Cerebellar cortex (tissue), 1 donor: Measurements from ENCODE around the gene IQGAP2.
"Not testable (repeated sequence)": the region's sequence is repeated elsewhere in the genome, so short reads cannot be mapped to it uniquely, and the experiment has no call there.

Experiments
- DNase-seq: peaks from one replicate; pipeline ENCODE4 v3.0.0-alpha.2; 2015; ENCODE audit warnings: low spot score

Gene IQGAP2

DNA sequence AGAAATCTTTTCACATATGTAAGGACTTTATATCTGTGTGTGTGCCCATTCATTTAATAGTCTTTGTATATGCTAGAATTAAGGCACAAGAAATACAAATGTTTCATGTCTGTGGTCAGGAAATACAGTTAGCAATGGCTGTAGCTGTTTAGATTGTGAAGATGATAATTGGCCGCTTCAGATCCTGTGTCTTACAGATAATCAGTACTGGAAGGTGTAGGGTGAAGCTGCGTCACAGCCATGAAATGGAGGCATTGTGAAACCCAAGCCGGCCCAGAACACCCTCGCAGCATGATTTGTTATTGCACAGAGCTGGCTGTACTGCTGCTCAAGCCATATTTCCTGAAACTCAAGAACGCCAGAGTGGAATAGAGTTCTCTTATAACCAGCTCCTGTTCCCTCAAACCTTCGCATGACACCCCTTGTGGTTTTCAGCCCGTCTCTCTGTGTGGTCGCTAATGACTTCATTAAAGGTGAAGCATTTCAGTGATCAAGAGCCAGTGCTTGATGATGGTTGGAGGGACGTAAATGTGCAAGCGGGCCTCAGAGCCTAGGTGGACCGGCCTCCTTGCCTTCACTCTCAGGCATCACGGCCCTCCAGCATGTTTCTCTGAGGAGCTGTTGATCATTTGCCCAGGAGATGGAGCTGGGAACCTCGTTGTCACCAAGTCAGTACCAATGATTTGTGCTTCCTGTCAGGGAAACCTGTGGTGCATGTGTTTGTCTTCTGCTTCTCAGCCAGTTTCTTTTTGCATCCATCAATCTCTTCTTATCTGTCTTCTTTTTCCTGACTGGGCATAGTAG, 140.0 kb downstream of the IQGAP2 start:
- no peak for DNase-seq

DNA sequence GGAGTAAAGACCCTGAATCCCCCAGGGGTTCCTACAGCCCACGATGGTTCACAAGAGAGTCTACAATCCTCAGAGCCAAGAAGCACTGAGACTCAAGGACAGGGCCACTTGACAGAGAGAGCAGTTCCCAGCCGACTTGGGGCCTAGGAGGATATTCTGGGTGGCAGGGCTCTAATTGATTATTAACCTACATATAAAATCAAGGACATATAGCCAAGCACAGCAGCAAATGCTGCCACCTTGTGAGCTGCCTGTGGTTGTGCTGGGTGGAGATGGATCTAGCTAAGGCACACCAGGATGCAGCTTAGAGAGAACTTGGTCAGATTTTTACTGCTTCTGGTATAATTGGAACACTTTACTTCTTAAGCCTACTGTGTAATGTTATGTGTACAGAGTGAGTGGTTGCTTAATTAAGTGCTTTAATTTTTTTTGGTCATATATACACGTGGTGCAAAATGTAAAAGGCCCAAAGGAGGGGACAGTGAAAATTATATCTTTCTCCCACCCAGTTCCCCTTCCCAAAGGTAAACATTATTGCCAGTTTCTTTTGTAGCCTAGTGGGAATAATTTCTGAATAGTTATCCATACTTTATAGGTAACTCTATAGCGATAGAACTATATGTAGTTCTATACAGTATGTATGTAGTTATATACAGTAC, 141.3 kb downstream of the IQGAP2 start:
- peak; percentile 64 for DNase-seq

DNA sequence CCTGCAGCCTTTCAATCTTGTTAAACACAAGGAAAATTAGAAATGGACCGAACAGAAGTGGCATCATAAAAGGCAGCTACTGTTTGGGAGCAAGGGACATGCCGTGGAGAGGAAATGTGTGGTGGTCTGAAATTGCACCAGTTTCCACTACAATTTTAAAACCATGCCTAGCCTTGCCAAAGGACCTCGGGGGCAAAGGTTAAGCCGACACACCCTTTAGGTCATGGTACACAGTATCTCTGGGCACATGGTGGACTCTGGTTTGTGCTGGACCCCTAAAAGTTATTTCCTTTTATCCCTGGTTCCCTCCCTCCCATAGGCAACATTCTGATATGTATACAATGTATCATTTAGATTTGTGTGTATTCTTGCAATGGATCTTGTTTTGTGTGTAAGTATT, 142.1 kb downstream of the IQGAP2 start:
- DNase-seq, result no peak

DNA sequence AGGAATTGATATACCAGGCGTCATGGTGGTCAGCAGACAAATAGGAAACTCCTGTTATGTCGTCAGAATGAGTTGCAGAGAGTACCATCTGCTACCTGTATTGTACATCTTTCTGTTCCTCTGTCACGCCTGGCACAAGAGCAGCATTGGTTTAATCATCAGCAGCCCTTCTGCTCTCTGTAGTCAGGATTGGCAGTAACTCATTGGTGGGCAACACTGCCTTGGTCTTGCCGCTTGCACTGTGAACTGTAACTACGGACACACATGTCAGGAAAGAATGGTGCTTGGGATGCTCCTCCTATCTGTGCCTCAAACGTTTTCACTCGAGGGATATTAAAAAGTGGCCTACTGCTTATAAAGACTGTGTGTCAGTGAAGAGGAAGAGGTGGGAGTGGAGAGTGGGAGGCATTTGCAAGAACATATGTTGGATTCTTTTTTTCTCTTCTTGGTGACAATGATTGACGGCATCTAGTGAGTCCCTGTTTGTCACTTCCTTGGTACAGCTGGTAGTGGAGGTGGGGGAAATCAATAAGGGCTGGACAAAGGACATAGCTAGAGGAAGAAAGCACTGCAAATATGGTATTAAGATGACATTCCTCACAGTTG, 143.5 kb downstream of the IQGAP2 start:
- no peak for DNase-seq

DNA sequence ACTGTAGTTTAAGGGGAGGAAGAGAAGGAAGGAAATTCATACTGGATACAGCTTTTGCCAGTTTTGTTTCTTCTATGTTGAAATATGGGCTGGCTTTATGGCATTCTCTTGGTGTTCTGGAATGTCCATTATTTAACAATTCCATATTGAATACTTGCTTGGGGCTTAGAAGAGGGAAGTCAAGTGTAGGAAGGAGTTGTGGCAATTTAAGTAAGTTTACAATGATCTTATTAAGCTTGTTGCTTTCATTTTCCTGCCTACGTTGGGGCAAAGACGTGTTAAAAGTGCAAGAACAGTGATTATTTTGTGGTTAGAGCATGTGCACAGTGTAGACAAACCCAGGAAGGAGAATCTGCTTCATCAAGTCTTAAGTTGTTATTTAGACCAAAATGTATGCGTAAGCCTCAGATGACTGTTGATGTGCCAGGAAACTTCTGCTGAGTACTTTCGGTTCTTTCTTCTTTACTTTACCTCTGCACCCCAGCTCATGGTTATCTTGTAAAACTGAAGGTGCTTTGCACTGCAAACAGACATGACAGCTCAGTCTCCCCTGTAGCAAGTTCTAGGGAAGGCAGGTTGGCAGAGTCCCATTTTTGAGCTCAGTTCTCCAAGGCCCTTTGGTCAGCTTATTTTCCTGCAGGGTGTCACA, 144.3 kb downstream of the IQGAP2 start:
- no peak for DNase-seq

GRCh38 chr5:76547891-76548524, 144.9 kb downstream of the IQGAP2 start:
- DNase-seq, result no peak

DNA sequence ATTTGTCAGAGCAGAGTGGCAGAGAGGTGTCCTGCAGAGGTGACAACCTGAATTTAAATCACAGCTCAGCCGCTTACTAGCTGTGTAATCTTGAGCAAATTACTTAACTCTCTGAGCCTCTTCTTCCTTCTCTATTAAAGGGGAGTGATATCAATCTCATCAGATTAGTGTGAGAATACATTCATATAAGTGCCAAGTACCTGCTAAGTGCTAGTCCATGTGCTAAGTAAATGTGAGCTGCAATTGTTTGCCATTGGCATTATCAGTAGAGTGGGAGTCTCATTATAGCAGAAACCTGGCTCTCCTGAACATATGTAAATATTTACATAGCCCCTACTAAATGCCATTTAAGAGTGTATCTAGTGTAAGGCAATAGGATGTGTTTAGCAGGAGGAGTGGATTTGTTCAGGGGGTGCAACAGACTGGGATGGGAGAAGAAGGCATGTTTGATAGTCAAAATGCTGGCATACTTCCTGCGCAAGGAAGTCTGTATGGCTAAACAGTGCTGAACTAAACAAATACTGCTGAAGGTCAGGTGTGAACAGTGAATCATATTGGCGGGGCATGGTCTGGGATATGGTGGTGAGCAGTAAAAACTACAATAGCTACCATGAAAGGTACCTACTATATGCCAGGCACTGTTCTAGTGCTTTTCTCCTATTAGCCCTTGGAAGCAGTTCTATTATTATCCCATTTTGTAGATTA, 145.6 kb downstream of the IQGAP2 start:
- no peak for DNase-seq

DNA sequence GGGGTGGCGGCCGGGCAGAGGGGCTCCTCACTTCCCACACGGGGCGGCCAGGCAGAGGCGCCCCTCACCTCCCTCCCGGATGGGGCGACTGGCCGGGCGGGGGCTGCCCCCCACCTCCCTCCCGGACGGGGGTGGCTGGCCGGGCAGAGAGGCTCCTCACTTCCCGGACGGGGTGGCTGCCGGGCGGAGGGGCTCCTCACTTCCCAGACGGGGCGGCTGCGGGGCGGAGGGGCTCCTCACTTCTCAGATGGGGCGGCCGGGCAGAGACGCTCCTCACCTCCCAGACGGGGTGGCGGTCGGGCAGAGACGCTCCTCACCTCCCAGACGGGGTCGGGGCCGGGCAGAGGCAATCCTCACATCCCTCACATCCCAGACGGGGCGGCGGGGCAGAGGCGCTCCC, 147.8 kb downstream of the IQGAP2 start:
- DNase-seq, result not testable (repeated sequence)

- no peak for DNase-seq
These were observed 149.5 kb downstream of the IQGAP2 start for GRCh38 chr5:76552546-76552945.

DNA sequence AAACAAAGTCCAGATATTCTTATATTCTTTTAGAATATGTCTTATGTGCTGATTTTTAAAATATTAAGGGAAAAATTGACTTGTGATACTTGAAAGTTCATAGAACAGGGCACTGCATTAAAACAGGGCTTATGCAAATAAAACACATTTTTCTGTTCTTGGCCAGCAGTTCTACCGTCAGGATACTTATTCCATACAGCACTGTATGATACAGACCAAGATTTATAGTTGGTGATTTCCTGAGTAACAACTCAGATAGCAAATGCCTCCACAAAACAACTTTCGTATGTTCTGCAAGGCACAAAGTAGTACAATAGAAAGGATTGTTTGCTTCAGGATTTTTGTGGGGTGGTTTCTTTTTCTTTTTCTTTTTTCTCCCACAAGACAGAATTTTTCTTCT, 150.2 kb downstream of the IQGAP2 start:
- DNase-seq, result no peak

DNA sequence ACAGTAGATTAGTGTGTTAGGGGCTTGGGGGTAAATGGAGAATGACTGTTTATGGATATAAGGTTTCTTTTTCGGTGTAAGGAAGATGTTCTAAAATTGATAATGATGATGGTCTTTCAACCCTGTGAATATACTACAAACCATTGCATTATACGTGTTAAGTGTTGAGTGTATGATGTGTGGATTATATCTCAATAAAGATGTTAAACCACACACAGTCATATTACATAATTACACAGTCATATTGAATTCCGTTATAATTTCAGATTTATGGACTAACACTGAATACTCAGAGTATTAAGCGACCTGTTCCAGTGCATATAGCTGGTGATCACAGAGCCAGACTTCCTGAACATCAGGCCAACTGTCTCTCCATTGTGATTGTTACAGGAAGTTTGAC, 152.0 kb downstream of the IQGAP2 start:
- no peak for DNase-seq

GRCh38 chr5:76555717-76556116, 152.6 kb downstream of the IQGAP2 start:
- DNase-seq, result no peak

DNA sequence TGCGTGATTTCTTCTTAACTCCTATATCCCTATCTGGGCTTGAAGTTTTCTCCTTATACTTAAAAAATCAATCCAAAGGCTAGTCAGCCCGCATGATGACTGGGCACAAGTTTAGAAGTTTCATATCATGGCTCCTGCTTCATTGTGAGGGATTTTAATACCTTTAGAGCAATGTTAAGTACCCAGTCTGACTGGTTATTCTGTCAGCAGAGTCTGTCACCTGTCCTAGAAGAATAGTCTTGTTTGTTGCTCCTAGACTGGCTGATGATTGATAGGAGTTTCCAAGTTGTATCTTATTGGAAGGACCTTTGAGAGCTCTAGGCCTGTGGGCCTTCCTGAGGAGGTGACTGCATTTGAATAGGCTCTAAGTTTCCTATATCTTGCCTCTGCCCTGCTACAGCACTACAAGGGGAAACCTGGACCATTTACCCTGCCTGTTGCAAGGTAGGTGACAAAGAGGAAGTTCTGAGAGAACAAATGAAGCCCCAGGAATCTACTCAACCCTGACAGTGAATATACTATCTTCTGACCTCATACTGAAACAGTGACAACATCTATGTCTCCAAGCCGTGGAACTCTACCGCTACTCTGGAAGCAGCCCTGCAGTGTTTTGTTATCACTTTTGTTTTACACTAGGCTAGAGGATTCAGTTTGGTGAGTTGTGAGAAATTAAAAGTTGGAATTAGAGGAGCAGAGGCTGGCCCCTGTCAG, 153.6 kb downstream of the IQGAP2 start:
- DNase-seq, result no peak

- DNase-seq, result no peak
These were observed 158.1 kb downstream of the IQGAP2 start for GRCh38 chr5:76560952-76561891.

GRCh38 chr5:76561959-76562358, 158.9 kb downstream of the IQGAP2 start:
- no peak for DNase-seq

DNA sequence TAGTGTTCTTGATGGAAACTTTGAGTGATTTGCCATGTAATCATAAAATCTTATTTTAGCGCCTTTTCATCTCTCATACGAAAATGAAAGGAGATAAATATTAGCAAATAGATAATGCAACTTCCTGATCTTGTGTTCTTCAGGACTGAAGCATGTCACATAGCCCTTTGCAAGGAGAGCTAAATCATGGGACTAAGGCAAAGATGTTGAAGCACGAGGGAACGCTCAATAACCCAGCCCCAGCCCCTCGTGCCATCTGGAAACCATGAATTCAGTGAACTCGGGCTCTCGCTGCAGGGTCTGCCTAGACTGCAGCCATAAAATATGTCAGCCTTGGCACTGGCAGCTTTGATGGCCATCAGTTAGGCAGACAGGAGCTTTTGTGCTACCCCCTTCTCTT, 161.9 kb downstream of the IQGAP2 start:
- no peak for DNase-seq

GRCh38 chr5:76570153-76570552, 167.1 kb downstream of the IQGAP2 start:
- no peak for DNase-seq

GRCh38 chr5:76571559-76571958, 168.5 kb downstream of the IQGAP2 start:
- DNase-seq, result no peak

GRCh38 chr5:76576450-76576849, 173.4 kb downstream of the IQGAP2 start:
- DNase-seq, result no peak

DNA sequence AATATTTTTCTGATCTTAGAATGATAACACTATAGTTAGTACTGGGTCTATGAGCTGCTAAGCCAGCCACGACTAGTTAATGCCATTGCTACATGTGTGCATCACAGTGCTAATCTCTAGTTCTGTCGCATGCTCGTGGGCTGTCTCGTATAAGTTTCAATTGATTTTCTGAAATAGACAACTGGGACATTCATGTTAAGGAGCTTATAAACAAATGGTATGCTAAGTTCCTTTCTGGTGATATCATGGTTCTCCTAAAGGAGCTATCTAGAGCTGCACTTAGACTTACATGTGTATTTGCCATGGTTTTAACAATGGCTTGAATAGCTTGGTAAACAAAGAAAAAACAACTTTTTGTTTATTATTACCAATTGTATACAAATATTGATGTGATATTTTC, 173.9 kb downstream of the IQGAP2 start:
- no peak for DNase-seq
